NCI-H510A treated with DMSO at 0.1 percent for 48 hours (cell line): ENCODE measurements around the gene CYP4F12.
A peak's percentile ranks its signal among the peaks of the same experiment; 100 is the strongest.

Source experiments
- DNase-seq: peaks from one replicate; lab custom pipeline; 2025; lab: John Stamatoyannopoulos, UW

Gene CYP4F12, protein sequence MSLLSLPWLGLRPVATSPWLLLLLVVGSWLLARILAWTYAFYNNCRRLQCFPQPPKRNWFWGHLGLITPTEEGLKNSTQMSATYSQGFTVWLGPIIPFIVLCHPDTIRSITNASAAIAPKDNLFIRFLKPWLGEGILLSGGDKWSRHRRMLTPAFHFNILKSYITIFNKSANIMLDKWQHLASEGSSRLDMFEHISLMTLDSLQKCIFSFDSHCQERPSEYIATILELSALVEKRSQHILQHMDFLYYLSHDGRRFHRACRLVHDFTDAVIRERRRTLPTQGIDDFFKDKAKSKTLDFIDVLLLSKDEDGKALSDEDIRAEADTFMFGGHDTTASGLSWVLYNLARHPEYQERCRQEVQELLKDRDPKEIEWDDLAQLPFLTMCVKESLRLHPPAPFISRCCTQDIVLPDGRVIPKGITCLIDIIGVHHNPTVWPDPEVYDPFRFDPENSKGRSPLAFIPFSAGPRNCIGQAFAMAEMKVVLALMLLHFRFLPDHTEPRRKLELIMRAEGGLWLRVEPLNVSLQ

DNA sequence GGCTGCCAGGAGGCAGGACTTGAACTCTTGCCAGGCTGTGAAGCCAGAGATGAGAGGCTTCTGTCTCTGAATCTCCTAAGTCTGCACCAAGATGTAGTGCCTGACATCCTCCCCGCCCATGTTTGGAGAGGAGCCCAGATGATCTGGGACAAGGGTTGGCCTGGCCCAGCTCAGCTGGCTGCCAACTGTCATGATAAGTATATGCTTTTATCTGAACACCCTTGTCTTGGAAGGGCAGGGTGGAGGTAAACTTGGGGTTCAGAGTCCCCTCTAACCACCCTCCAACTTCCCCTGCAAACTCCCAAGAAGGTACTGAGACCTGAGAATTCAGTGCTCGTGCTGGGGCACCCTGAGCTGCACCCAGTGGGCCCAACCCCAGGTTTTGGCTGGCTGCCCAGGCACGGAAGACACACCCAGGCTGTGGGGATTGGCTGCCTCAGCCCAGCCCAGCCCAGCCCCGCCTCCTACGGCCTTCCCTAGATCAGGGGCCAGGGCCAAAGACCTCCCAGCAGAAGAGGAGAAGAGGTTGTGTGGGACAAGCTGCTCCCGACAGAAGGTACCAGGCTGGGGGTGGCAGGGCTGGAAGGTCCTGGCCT is at the start of gene CYP4F12:
Gene CYP4F12, plus strand, starts transcription at position 508 of the 596 bp plus-strand sequence. CDS start 443 bp downstream, outside the sequence.
- DNase-seq, result no peak

DNA sequence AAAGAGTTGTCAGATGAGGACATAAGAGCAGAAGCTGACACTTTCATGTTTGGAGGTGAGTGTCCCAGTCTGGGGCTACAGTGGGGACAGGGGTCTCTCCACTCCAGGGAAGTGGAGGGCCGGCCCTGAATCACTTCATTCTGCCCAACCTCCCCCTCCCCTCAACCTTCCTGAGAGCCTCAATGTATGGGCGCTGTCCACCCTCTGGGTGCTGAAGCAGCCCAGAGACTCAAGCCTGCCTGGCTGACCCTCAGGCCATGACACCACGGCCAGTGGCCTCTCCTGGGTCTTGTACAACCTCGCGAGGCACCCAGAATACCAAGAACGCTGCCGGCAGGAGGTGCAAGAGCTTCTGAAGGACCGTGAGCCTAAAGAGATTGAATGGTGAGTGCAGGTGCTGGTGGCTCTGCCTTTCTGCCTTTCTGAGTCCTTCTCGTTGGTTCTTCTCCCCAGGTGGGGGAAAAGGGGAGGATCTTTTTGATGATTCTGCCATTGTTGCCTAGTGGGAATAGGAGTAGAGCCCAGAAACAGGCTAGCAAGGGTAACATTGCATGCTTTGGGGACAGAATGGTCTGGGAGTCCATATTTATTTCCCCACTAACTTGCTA is 49.1 kb upstream of the CYP4F12 start:
- no peak for DNase-seq

DNA sequence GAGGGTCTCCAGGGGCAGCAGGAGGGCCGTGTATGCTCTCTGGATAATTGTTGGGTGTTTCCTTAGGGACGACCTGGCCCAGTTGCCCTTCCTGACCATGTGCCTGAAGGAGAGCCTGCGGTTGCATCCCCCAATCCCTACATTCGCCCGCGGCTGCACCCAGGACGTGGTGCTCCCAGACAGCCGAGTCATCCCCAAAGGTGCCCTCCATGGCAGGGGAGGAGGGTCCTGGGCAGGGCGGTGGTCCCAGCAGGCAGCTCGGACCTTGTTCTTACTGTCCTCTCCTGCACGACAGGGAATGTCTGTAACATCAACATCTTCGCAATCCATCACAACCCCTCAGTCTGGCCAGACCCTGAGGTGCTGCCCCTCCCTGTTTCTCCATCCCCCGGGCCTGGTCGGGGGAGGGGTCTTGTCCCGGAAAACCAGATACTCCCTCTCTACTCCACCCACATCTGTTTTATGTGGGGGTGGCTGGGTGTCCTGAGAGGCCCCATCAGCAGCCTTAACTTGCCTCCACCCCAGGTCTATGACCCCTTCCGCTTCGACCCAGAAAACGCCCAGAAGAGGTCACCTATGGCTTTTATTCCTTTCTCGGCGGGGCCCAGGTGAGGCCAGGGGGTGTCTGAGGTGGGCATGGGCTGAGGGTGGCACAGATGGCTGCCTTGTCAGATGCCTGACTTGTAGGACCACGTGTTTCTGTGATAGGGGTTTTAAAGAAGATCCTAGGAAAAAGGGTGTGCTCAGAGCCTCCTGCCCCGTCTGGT is 44.5 kb upstream of the CYP4F12 start:
- no peak for DNase-seq

DNA sequence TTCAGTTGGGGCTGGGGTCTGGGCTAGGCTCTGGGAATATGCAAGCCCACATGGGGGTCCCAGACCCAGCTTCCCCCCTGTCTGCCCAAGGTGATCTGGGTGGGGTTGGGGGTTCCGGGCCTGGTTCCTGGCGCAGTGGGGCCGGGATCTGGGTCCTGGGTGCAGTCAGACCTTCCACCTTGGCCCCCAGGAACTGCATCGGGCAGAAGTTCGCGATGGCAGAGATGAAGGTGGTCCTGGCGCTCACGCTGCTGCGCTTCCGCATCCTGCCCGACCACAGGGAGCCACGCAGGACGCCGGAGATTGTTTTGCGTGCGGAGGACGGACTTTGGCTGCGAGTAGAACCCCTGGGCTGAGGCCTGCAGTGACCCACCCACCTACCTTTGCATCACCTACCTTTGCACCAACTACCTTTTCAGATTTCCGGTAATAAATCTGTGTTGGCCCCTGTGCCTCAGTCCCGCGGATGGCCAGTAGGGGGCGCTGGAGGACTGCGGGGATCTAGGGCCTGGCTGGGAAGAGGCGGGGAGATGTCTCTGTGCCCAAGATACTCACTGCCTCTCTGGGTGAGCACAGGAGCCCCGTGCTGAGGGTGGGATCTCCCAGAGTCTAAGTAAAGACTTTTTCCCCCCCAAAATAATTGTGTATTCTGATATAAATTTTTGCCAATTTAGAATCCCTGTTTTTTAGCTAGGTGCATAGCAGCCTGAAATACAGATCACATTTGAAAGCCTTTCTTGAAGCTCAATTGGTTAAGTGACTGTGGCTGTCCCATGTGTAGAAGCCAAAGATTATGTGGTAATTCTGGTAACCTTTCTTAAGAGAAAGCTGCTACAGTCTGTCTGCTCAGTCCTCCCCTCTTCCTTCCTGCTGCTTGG is 43.6 kb upstream of the CYP4F12 start:
- DNase-seq, result peak; percentile 7

DNA sequence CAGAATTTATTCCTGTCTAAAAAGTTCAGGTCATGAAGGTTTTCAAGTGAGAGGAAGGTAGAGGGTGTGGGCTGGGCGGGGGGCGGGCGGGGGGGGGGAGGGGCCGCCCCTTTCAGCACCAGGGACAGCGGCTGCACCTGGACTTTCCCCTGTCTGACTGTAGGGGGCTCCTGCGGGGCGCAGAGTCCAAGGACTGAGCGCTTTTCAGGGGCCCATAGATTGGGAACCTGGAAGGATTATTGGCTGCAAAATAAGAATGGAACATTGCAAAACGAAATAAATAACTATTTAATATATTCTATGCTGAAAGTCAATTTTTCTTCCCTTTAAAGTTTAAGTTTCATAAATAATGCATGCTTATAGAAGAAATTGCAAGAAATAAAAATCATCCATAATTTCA is 41.1 kb upstream of the CYP4F12 start:
- no peak for DNase-seq

DNA sequence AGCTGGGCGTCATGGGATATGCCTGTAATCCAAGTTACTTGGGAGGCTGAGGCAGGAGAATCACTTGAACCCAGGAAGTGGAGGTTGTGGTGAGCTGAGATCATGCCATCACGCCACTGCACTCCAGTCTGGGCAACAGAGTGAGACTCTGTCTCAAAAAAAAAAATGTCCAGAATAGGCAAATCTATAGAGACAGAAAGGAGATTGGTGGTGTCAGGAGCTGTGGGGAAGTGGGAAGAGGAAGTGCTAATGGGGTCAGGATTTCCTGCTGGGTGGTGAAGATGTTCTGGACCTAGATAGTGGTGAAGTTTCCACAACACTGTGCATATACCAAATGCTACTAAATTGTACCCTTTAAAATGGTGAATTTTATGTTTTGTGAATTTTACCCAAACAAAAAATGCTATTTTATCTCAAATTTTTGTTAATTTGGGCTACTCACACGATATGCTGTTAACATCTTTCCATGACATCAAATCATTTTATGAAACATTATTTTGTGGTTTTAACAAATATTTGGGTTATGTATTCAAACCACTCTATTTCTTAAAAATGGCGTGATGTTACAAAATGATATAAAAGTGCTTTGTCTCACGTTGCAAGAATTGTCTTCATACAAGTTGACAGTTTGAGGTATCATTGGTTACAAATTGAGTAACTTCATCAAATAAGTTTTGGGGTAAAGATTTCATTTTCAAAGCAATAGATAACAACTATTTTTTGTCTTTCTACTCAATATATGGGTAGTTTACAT is 39.6 kb upstream of the CYP4F12 start:
- no peak for DNase-seq

DNA sequence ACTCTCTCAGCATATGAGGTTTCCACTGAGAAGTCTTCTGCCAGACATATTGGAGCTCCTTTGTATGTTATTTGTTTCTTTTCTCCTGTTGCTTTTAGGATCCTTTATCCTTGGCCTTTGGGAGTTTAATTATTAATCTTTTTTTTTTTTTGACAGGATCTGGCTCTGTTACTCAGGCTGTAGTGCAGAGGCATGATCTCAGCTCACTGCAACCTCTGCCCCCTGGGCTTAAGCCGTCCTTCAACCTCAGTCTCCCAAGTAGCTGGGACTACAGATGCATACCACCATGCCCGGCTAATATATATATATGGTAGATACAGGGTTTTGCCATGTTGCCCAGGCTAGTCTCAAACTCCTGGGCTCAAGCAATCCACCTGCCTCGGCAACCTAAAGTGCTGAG is 38.8 kb upstream of the CYP4F12 start:
- no peak for DNase-seq

DNA sequence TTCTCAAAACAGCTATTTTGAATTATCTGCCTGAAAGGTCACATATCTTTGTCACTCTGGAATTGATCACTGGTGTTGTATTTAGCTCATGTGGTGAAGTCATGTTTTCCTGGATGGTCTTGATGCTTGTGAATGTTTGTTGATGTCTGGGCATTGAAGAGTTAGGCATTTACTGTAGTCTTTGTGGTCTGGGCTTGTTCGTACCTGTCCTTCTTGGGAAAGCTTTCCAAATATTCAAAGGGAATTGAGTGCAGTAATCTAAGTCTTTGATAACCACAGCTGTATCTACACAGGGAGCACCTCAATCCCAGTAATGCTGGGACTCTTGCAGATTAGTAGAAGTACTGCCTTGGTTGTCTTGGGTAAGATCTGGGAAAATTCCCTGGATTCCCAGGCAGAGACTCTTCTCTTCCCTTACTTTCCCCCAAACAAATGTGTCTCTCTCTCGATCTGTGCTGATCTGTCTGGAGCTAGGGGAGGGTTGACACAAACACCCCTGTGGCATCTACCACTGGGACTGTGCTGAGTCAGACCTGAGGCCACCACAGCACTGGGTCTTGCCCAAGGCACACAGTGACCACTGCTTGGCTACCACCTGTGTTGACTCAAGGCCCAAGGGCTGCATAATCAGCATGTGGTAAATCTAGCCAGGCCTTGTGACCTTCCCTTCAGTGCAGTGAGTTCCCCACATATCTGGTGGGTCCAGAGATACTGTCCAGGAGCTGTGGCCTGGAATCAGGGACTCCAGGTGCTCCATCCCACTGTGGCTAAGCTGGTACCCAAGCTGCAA is 37.7 kb upstream of the CYP4F12 start:
- DNase-seq, result no peak

DNA sequence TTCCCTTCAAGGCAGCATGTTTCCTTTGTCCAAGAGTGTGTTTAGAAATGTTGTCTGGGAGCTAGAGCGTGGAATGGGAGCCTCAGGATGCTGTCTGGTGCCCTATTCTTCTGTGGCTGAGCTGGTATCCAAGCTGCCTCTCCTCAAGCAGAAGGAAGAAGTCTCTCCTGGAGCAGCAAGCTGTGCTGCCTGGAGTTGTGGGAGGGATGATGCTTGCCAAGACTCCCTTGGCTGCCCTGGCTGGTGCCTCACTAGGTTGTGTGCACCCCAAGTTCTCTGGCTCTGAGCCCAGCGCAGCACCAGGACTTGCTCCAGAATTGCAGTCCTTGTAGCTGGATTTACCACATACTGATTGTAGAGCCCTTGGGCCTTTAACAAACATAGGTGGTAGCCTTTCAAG is 36.9 kb upstream of the CYP4F12 start:
- DNase-seq, result no peak

DNA sequence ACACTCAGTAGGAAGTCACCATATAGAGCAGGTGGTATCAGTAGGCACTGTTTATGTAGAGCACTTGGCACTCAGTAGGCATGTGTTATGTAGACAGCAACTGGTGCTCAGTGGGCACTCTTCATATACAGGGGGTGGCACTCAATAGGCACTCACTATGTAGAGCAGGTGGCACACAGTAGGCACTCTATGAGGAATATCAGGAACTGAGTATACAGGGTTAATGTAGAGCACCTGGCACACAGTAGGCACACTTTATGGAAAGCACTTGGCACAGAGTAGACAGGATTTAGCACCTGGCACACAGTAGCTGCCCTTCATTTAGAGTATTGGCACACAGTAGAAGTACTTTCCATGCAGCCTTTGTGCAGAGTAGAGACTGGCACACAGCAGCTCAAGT is 33.3 kb upstream of the CYP4F12 start:
- DNase-seq, result no peak

DNA sequence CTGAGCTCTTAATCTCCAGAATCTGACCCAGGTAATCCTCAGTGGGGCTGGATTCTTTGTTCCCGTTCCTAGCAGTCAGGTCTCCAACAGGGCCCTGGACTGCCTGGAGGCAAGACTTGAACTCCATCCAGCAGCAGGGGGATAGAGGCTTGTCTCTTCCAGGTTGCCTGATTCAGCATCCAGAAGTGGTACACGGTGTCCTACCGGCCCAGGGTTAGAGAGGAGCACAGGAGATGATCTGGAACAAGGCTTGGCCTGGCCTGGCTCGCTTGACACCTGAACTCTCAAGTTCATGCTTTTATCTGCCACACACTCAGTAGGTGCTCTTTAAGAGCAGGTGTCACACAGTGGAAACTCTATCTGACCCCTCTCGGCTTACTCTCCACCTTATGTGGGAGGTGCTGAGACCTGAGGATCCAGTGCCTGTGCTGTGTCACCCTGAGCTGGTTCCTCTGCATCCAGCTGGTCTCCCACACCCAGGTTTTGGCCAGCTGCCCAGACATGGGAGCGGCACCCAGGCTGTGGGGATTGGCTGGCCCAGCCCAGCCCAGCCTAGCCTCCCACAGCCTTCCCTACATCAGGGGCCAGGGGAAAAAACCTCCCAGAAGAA is 32.5 kb upstream of the CYP4F12 start, which contains the start of gene CYP4F3:
Gene CYP4F3, plus strand, starts transcription at position 604 of the 610 bp plus-strand sequence. CDS start 519 bp downstream, outside the sequence.
- peak; percentile 1 for DNase-seq

DNA sequence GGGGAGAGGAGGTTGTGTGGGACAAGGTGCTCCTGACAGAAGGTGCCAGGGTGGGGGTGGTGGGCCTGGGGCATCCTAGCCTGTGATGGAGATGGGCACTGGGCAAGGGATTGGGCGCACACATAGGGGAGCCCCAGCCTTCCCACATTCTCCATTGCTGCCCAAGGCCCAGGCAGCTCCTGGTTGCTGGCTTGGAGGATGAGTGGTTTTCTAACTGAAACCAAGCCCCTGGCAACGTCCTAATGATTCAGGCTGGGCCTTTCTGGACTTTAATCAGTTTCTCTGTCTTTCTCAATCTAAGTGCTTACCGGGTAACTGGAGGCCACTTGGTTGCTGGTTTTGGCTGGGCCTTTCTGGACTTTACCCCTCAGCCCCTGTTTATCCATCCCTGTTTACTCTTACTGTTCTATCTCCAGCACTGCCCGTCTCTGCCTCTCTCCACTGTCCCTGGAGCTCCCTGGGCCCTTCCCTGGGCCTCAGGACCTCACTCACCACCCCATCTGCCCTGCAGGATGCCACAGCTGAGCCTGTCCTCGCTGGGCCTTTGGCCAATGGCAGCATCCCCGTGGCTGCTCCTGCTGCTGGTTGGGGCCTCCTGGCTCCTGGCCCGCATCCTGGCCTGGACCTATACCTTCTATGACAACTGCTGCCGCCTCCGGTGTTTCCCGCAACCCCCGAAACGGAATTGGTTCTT is 31.8 kb upstream of the CYP4F12 start:
- DNase-seq, result no peak

DNA sequence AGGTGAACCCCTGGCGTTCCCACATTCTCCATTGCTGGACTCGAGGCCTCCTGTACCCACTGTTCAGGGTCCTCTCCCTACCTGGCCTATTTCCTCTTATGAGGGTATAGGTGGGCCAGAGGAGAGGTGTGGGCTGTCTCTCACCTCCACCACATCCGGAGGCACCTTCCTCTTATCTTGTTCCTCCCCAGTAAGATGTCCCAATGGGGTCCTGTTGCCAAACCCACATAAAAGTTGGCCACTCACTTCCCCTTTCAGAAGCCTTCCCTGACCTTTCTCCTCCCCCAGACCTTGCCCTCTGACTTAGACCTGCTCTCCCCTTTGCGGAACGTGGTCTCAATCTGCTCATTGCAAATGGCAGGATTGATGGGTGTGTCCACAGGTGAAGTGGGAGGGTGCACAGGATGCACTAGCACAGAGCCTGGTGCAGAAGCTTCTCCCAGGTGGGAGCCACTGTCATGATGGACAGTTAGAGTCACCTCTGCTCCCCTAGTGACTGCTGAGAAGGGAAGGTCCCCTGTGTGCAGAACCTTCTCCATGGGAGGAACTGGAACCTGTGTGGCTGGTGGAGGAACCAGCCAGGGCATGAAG is 30.9 kb upstream of the CYP4F12 start:
- DNase-seq, result no peak

DNA sequence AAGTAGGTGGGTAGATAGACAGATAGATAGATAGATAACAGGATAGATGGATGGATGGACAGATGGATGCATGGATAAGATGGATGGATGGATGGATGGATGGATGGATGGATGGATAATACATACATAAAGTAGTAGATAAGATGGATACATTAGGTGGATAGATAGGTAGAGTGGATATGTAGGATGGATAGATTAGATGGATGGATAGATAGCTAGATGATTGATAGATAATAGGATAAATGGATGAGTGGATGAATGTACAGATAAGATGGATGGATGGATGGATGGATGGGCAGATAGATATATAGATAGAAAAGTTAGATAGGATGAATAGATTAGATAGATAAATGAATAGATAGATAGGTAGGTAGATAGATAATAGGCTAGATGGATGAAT is 30.1 kb upstream of the CYP4F12 start:
- no peak for DNase-seq

DNA sequence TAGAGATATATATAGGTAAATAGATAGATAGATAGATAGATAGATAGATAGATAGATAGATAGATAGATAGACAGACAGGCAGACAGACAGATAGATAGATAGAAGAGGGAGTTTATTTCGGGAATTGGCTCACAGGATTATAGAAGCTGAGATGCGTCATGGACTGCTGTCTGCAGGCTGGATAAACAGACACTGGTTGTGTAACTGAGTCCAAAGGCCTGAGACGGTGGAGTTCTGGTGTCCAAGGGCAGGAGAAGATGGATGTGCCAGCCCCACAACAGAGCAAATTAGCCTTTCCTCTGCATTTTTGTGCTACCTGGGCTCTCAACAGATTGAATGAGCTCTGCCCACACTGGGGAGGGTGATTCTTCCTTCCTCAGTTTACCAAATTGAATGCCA is 29.5 kb upstream of the CYP4F12 start:
- DNase-seq, result no peak

DNA sequence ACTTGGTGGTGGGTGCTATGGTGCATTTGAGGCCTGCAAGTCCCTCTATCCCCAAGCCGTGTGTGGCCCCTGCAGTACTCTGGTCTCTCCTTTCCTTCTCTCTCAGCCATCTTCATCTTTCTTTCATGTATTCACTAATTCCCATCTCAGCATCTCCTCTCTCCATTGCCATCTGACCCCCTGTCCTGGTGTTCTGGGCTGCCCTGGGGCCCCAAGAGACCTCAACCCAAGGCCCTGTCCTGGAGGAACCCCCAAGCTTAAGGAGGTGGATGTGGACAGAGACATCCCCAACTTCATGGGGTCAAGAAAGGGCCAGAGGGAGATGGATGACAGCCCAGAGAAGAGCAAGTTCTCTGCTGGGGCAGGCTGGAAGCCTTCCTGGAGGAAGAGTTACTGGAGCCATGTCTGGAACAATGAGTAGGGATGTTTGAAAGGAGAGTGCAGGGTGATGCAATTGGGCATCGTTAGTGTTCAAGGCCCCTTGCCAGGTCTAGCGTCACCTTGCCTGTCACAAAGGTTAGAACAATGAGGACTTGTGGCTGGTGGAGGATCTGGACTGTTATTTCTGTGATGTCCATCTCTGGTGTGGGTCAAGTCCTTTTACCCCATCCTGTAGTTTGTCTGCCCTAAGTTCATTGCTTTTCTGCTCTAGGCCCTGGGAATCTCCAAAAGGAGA is 28.7 kb upstream of the CYP4F12 start:
- no peak for DNase-seq

DNA sequence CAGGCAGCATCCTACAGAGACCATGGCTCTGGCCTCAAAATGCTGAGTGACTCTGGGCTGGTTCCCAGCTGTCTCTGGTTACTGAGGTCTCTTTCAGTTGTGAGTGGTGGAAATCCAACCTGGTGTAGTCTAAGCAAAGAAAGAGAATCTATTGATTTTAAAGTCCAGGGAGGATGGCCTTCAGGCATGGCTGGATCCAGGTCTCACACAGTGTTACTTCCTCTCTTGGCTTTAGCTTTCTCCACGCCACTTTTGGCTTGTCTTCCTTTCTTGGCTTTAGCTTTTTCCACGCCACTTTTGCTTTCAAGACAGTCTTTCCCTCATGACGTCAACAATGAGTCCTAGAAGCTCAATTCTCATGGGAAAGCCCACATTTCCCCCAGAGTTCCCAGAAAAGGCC is 28.1 kb upstream of the CYP4F12 start:
- DNase-seq, result no peak

DNA sequence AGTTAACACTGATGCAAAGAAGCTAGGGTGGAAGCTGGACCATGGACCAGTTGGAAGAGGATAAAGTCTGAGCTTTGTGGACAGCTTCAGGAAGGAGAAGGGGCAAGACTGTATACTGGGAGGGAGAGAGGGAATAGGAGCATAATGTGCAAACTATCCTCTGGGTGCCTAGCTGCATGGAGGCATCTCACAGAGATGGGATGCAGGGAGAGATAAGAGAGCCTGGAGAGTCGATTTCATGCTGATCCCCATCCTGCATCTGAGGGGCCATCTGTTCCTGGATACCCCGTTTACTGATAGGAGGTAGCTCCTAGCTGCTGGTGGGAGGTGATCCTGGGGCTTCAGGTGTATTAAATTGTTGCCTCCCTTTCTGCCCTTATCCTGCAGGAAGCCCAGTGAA is 23.4 kb upstream of the CYP4F12 start:
- no peak for DNase-seq
